WERI-Rb-1 (cell line): ENCODE measurements around the gene CNN1.

Experiments used
- DNase-seq: peaks from one replicate; pipeline ENCODE4 v3.0.0-alpha.2; 2020
- H3K27ac ChIP-seq: fragments of 250-450 bp; sonication (Bioruptor Pico); 2 replicates; pipeline ENCODE4 v1.5.1; 2020; ENCODE audit warnings: mild to moderate bottlenecking, moderate library complexity
- H3K27me3 ChIP-seq: fragments of 250-450 bp; sonication (Bioruptor Pico); 2 replicates; pipeline ENCODE4 v1.5.1; 2021; ENCODE audit warnings: mild to moderate bottlenecking, low read depth, moderate library complexity; ENCODE audit not compliant: insufficient read depth, severe bottlenecking
- H3K36me3 ChIP-seq: fragments of 250-450 bp; sonication (Bioruptor Pico); 2 replicates; pipeline ENCODE4 v1.5.1; 2020; ENCODE audit warnings: mild to moderate bottlenecking, moderate library complexity
- H3K4me3 ChIP-seq: 2 replicates; pipeline ENCODE4 v1.5.1; 2011; ENCODE audit warnings: low read depth, mild to moderate bottlenecking, control low read depth, low read length
- H3K9me3 ChIP-seq: fragments of 250-450 bp; sonication (Bioruptor Pico); 2 replicates; pipeline ENCODE4 v1.5.1; 2021; ENCODE audit warnings: mild to moderate bottlenecking, moderate library complexity; ENCODE audit not compliant: severe bottlenecking
- TF ChIP-seq, protein P1 (sequence below): IDR thresholded peaks from 2 replicates; pipeline ENCODE4 v1.5.1; 2011; ENCODE audit warnings: low read depth, mild to moderate bottlenecking, control low read depth, inconsistent platforms, low read length

The CNN1 gene

DNA sequence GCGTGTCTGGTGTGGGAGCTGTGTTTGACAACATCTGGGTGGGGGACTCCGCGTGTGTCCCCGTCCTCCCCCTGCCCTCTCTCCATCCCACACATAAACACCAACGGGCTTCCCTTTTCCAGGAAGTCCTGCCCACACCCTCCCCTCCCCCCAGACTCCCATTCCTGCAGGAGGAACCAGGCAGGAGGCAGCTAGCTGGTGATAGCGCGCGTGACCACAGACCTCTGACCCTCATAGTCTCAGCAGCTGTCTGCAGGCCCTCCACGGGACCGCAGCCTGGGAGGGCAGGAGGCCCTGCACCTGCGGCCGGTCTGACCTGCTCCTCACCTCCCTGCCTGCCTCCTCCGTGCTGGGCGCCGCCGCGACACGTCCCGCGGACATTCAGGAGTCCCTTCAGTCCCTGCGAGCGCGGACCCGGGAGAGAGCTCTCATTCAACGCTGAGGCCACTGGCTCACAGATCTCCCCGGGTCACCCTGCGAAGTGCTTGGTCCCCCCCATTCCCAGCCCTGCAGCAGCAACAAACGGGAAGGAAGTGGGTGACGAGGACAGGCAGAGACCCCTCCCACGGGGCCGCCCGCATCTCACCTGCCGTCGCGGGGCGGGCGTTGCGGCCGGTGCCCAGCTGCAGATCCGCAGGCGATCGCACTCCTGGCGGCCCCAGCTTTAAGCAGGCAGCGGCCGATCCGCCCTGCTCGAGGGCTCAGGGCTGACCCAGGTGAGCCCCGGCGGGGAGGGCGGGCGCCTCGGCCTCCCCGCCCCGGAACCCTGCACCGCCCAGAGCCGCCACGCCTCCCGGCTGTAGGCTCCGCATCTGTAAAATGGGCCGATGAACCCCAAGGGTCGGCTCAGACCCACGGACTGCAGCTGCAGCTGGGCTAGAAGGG, 39.8 kb downstream of the CNN1 start:
- TF ChIP-seq, protein P1, sequence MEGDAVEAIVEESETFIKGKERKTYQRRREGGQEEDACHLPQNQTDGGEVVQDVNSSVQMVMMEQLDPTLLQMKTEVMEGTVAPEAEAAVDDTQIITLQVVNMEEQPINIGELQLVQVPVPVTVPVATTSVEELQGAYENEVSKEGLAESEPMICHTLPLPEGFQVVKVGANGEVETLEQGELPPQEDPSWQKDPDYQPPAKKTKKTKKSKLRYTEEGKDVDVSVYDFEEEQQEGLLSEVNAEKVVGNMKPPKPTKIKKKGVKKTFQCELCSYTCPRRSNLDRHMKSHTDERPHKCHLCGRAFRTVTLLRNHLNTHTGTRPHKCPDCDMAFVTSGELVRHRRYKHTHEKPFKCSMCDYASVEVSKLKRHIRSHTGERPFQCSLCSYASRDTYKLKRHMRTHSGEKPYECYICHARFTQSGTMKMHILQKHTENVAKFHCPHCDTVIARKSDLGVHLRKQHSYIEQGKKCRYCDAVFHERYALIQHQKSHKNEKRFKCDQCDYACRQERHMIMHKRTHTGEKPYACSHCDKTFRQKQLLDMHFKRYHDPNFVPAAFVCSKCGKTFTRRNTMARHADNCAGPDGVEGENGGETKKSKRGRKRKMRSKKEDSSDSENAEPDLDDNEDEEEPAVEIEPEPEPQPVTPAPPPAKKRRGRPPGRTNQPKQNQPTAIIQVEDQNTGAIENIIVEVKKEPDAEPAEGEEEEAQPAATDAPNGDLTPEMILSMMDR = no peak
- peak; percentile 19 for DNase-seq
- Histone ChIP-seq H3K4me3 (no peak overlapping the region), H3K36me3 (no peaks in the 10 kb centered on the region), H3K27ac (no peak overlapping the region), H3K27me3 (no peaks in the 10 kb centered on the region), H3K9me3 (no peaks in the 10 kb centered on the region)

GRCh38 chr19:11580116-11580515, 41.5 kb downstream of the CNN1 start:
- Histone ChIP-seq H3K27me3 (no peaks in the 10 kb centered on the region), H3K36me3 (no peaks in the 10 kb centered on the region), H3K4me3 (no peak overlapping the region), H3K27ac (no peak overlapping the region), H3K9me3 (no peaks in the 10 kb centered on the region)
- DNase-seq = no peak
- TF ChIP-seq, protein P1 = no peak

DNA sequence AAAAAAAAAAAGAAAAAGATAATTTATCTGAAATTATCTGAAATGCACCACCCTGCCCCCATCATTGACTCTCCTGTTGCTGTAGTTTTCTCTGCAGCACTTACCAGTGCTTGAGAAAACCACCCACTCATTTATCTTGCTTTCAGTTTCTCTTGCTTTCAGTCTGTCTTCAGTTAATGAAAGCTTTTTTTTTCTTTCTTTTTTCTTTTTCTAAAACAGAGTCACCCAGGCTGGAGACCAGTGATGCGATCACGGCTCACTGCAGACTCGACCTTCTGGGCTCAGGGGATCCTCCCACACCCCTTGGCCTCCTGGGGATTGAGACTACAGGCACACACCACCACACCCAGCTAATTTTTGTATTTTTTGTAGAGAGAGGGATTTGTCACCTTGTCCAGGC, 43.1 kb downstream of the CNN1 start:
- Histone ChIP-seq H3K36me3 (no peaks in the 10 kb centered on the region), H3K4me3 (no peak overlapping the region), H3K27me3 (no peaks in the 10 kb centered on the region), H3K9me3 (no peaks in the 10 kb centered on the region), H3K27ac (no peak overlapping the region)
- DNase-seq = no peak
- TF ChIP-seq, protein P1 = no peak

DNA sequence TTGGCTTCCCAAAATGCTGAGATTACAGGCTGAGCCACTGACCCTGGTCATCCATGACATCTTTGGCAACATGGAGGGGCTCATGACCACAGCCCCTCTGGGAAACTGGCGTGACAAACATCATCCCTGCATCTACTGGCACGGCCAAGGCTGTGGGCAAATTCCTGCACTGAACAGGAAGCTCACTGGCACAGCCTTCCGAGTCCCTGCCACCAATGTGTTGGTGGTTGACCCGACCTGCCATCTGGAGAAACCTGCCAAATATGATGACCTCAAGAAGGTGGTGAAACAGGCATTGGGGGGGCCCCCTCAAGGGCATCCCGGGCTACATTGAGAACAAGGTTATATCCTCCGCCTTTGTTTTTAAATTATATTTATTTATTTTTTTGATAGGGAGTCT, 47.7 kb downstream of the CNN1 start:
- no peak for DNase-seq

DNA sequence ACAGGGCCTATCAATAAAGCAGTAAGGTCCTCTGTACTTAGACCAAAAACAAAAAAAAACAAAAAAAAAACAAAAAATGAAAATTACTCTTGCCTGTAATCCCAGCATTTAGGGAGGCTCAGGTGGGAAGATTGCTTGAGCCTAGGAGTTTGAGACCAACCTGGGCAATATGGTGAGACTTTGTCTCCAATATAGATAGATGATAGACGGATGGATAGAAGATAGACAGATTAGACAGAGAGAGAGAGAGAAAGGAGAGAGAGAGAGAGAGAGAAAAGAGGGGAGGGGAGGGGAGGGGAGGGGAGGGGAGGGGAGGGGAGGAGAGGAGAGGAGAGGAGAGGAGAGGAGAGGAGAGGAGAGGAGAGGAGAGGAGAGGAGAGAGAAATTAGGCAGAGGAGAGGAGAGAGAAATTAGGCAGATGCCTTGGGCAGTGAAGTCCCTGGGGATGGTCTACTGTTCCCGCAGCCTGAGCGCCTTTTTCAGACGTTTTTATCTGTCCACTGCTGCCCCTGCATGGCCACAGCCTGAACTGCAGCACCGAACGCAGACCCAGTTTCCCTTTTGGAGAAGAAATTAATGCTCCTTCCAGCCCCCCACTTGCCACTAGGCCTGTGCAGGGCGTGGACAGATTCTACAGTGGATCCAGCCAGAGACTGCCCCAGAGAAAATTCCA, 48.8 kb downstream of the CNN1 start:
- H3K4me3 ChIP-seq = no peak overlapping the region
- TF ChIP-seq, protein P1 = peak; percentile 86
- peak; percentile 76 for DNase-seq
- H3K27me3 ChIP-seq = no peaks in the 10 kb centered on the region
- H3K36me3 ChIP-seq = no peaks in the 10 kb centered on the region
- H3K9me3 ChIP-seq = no peaks in the 10 kb centered on the region
- H3K27ac ChIP-seq = no peak overlapping the region

More for the DNA sequence above, 47.7 kb downstream of the CNN1 start:
- no peak overlapping the region for H3K27ac ChIP-seq
- no peak overlapping the region for H3K4me3 ChIP-seq
- H3K9me3 ChIP-seq = no peaks in the 10 kb centered on the region
- H3K27me3 ChIP-seq = no peaks in the 10 kb centered on the region
- TF ChIP-seq, protein P1 = no peak
- H3K36me3 ChIP-seq = no peaks in the 10 kb centered on the region
